CD4-positive, alpha-beta T cell treated with Interleukin-12 subunit alpha and Interleukin-12 subunit beta, for 1 hour (primary cell): ENCODE results near the gene ROBO2.

Experiments
- DNase-seq: peaks from one replicate; pipeline ENCODE4 v3.0.0-alpha.2; 2020

Gene ROBO2

DNA sequence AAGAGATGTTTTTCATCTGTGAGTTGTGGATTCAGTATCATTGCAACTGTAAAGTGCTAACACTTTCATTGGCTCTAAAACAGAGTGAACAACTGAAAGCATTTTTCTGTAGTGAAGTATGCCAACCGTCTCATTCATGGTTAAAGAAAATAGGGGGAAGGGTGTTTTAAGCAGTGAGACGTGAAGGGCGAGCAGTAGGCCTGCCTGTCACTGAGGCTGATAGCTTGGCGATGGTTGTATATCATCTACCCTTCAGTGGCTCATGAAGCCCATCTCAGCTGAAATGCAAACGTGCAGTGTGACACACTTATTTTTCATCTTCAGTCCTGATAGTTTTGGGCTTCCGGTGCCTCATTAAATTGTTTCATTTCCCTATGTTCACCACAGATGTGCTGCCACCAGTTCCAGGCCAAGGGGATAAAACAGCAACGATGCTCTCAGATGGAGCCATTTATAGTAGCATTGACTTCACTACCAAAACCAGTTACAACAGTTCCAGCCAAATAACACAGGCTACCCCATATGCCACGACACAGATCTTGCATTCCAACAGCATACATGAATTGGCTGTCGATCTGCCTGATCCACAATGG lies 562.0 kb downstream of the ROBO2 start:
- no peak for DNase-seq

GRCh38 chr3:77602722-77603121 lies 562.8 kb downstream of the ROBO2 start:
- DNase-seq, result no peak

DNA sequence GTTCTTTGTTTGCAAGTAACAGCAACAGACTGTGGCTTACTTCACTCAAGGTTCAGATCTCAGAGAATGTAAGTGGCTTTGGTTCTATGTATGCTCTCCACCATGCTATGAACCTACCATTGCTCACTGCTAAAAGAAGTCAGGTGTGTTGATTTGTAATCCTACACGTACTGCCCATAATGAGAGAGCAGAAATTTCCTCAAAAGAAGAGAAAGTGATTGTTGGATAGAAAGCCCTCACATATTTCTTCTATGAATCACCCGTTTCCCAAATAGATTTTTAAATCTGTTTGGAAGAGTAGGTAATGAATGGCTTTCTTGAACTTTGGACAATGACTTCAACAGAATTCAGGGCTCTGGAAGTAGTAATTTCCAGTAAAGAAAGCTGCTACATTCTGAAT lies 565.4 kb downstream of the ROBO2 start:
- DNase-seq, result no peak

DNA sequence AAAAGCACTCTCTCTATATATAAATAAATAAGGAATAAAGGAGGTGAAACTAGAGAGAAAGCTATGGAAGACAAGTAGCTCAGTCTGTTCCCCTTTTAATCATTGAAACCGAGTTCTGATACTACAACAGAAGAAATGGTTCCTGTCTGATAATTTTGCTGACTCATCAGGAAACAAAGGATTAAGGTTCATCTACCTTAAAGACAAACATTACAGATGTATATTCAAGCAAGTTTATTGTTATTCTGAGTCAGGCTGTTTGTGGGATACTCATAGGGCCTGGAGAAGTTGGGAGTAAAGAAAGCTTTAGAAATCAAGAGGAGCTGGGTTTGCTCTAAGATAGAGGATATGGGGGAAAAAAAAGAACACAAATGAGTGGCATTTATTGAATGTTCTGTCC lies 566.0 kb downstream of the ROBO2 start:
- no peak for DNase-seq

DNA sequence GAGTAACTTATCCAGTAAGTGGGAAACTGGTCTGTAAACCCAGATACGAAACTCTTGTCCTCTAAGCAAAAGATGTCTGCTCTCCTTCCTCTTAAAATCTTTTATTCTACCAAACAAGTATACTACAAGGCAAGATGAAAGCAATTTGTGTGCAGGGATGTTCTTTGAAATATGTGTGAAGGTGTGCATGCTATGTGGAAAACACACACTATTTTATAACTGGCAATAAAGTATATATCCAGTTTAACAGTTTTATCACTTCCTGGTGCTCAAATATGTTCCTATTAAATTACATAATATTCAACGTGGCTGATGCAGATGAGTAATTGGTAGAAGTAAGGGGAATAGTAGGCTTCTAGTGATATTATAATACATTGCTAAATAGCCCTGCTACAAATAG lies 566.5 kb downstream of the ROBO2 start:
- DNase-seq, result no peak

DNA sequence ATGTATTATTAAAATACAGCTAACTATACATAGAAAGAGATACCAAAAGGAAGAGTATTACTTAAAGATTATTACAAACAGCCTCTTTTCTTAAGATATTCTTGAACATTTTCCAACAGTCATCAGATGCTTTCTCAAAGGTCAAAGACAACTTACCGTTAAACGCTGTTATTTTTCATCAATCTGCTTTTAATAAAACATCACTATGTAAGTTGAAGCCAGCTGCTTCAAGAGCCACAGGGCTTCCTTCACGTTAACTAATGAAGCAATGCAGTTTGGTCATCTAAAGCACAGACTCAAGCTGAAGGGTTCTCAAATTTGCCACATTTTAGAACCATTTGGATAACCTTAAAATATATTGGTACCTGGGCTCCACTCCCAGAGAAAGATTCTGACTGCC lies 578.8 kb downstream of the ROBO2 start:
- DNase-seq, result no peak

DNA sequence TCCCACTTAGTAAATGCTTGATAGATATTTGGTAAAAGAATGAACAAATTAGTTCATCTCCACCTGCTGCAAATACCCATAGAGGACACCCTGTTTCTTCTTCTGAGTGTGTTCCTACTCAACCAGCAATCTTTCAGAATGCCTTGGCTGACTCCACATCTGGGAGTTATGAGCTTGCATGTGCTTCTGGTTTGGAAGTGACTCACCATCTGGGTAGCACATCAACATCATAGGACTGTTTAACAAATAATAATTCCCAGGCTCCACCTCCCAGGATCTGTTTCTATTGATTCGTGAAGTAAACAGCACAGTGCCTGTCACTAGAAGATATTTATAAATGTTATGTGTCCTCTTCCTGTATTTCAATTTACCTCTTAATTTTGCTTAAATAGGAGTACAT lies 580.1 kb downstream of the ROBO2 start:
- DNase-seq, result no peak

GRCh38 chr3:77623500-77623899 lies 583.6 kb downstream of the ROBO2 start:
- no peak for DNase-seq

GRCh38 chr3:77626157-77626556 lies 586.3 kb downstream of the ROBO2 start:
- no peak for DNase-seq

- DNase-seq, result no peak
Observed at GRCh38 chr3:77648214-77648613, 608.3 kb downstream of the ROBO2 start.

DNA sequence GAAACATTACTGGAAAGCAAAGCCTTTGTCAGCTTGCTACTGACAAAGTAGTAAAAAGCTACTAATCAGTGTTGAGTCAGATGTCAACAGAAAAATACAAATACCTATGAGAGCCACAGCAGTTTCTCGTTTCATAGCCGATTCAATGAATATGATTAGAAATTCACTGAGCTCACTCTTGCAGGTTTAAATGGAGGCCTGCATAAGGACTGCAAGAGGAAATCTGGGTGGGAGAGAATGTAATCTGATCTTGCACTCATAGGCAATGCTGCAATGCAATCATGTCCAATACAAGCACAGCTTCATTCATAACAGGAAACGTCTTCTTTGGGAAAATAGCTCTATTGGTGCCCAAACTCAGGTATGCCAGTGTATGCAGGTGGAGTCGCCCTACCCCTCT lies 608.8 kb downstream of the ROBO2 start:
- DNase-seq, result no peak

- no peak for DNase-seq
Observed at GRCh38 chr3:77652624-77653023, 612.7 kb downstream of the ROBO2 start.

GRCh38 chr3:77655396-77655795 lies 615.5 kb downstream of the ROBO2 start:
- DNase-seq, result no peak

DNA sequence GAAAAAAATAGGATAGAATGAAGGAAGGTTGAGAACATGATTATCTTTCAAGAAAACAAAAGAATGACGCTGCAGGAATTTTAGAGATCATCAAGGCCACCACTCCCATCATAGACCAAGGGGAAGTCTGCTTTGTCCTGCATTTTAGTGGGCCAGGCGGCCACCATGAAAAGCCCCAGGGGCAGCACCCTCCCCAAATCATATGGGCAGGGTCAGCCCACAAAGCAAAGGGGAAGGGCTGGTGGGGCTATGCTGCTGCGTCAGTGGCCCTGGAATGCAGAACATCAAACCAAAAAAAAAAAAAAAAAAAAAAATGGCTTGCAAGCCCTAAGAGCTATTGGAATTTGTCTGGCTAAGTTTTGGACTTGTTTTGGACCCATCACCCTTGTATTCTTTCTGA lies 620.8 kb downstream of the ROBO2 start:
- DNase-seq, result no peak

- DNase-seq, result no peak
Observed at GRCh38 chr3:77667901-77668300, 628.0 kb downstream of the ROBO2 start.

GRCh38 chr3:77668376-77668775 lies 628.5 kb downstream of the ROBO2 start:
- DNase-seq, result no peak

- no peak for DNase-seq
Observed at GRCh38 chr3:77672016-77672415, 632.1 kb downstream of the ROBO2 start.

GRCh38 chr3:77682162-77682561 lies 642.3 kb downstream of the ROBO2 start:
- DNase-seq, result no peak

DNA sequence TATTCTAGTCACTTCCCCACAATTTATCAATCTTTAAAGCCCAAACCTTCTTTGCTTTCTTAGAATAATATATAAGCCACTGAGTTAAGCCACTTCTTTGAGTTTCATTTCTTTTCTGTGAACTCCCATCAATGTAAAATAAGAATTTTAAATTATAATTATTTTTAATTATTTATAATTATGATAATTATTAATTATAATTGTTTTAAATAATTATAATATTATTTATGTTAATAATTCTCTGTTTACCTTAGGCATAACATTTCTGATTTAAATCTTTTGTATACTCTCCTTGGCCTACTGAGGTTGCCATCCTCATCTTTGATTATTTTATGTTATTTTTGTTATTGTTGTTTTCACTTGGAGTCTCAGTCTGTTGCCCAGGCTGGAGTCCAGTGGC lies 644.2 kb downstream of the ROBO2 start:
- no peak for DNase-seq

DNA sequence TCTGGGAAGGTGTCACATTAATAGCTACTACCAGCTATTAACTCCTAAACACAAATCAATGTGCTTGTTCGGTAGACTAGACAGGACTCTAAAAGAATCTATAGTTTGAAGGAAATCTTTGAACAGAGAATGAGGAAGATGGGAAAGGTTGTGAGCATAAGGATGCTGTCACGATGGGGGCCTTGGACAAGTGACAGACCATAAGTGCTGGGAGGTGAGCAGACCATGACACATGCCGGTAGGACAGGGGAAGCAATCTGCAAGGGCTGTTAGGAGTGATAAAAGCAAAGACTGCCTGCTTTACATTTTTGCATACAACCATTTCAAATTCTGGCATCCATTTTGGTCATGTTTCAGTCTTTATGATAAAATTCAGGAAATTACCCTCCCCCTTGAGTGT lies 645.8 kb downstream of the ROBO2 start:
- DNase-seq, result no peak

GRCh38 chr3:77686560-77686959 lies 646.7 kb downstream of the ROBO2 start:
- no peak for DNase-seq

- DNase-seq, result no peak
Observed at GRCh38 chr3:77687545-77687944, 647.6 kb downstream of the ROBO2 start.

DNA sequence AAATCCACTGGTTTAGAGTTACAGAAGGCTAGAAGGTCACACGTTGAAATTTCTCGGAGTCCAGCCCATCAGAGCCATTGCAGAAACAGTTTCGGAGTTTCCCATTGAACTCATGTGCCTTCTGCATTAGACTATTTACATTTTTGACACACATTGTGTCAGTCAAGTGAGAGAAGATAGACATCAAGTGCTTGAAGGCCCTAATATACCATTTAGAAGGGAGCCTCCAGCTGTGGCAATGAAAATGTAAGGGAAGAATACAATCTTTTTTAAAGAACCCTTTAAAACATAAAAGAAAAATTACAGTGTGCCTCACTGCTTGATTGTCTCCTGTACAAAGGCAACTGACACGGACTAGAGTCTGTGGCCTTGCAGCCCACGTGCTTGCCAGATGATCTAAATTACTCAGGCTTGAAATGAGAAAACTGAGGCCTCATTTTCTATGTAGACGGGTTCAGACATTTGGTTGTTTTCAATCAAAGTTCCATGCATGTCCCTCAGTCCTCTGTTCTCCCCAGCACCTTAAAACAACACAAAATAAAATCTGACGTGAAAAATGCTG lies 650.5 kb downstream of the ROBO2 start:
- DNase-seq, result no peak

DNA sequence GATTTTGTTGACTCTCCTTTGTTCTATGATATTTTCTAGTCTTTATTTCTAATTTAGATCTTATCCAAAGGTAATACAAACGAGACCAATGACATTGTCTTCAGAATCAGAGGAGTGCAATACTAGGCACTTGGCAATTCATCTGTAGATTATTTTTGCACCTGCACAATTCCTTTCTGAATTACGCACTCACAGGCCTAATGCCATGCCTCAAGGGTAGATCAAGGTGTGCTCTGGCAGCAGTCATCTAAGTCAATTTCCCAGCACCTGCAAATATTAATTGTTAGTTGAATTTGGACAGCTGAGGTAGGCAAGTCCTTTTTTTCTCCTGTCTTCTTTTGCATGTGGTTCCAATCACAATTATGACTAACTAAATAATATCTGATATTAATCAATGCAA lies 653.2 kb downstream of the ROBO2 start:
- no peak for DNase-seq

- no peak for DNase-seq
Observed at GRCh38 chr3:77699125-77699691, 659.3 kb downstream of the ROBO2 start.
